NB4 (cell line): ENCODE data around the gene ABI1.

Experiments used
- CTCF ChIP-seq: IDR thresholded peaks from one replicate; pipeline ENCODE4 v1.5.1; 2012; ENCODE audit warnings: low read depth, low read length
- POLR2A ChIP-seq: IDR thresholded peaks from 2 replicates; pipeline ENCODE4 v1.6.1; 2011; ENCODE audit warnings: mild to moderate bottlenecking; ENCODE audit not compliant: insufficient read length; ENCODE audit errors: extremely low read depth

GRCh38 chr10:26700884-26701630, 159.7 kb downstream of the ABI1 start:
- TF ChIP-seq POLR2A (no peak), CTCF (no peak)
